CD8-positive, alpha-beta memory T cell (primary cell): ENCODE results near the gene MX2. TPM values are rescaled to one million over a fixed set of nuclear protein-coding genes. Genes with fewer than 3 reads are reported as not detected.

ENCODE experiments used
- CTCF ChIA-PET: fragments of 350-600 bp; sonication (Branson Sonifier 250); formaldehyde crosslinking; loops from one replicate; lab custom pipeline; 2021; ENCODE audit warnings: antibody characterized with exemption; lab: Charles Lee
- POLR2A ChIA-PET: fragments of 350-600 bp; sonication (Branson Sonifier 250); formaldehyde crosslinking; loops from one replicate; lab custom pipeline; 2021; ENCODE audit warnings: antibody characterized with exemption; lab: Charles Lee
- DNase-seq, 5 donors: peaks; one replicate each; pipeline versions ENCODE4 v3.0.0 to v3.0.0-alpha.2; 2020 to 2022; ENCODE audit warnings: mixed read lengths in 1 of 5
- H3K27ac ChIP-seq: one replicate; pipeline ENCODE4 v1.7.0; 2013; ENCODE audit warnings: low read depth, mild to moderate bottlenecking, low read length, moderate library complexity
- H3K27me3 ChIP-seq: 2 replicates; pipeline ENCODE4 v1.7.0; 2013; ENCODE audit warnings: low read length, mild to moderate bottlenecking; ENCODE audit not compliant: insufficient read depth, poor library complexity, severe bottlenecking
- H3K36me3 ChIP-seq: 2 replicates; pipeline ENCODE4 v1.7.0; 2013; ENCODE audit warnings: mild to moderate bottlenecking, low read length, moderate library complexity; ENCODE audit not compliant: insufficient read depth
- H3K4me1 ChIP-seq: 2 replicates; pipeline ENCODE4 v1.7.0; 2013; ENCODE audit warnings: mild to moderate bottlenecking, low read length, moderate library complexity; ENCODE audit not compliant: insufficient read depth
- H3K4me3 ChIP-seq: 2 replicates; pipeline ENCODE4 v1.7.0; 2013; ENCODE audit warnings: mild to moderate bottlenecking, low read length
- H3K9me3 ChIP-seq: 2 replicates; pipeline ENCODE4 v1.7.0; 2013; ENCODE audit warnings: mild to moderate bottlenecking, low read length
- H3K27ac Mint-ChIP-seq, 8 donors: one replicate each; pipeline ENCODE4 v1.8.0; 2020 to 2021; ENCODE audit warnings: mixed read lengths in 8 of 8, mild to moderate bottlenecking in 6 of 8, inconsistent platforms in 3 of 8, moderate library complexity in 3 of 8
- H3K27me3 Mint-ChIP-seq, 2 donors: one replicate each; pipeline ENCODE4 v1.8.0; 2020 to 2021; ENCODE audit warnings: mixed read lengths in 2 of 2, mild to moderate bottlenecking in 1 of 2, moderate library complexity in 1 of 2
- H3K36me3 Mint-ChIP-seq, 3 donors: one replicate each; pipeline ENCODE4 v1.8.0; 2020 to 2021; ENCODE audit warnings: mixed read lengths in 3 of 3, inconsistent platforms in 1 of 3, mild to moderate bottlenecking in 1 of 3
- H3K4me1 Mint-ChIP-seq, 3 donors: one replicate each; pipeline ENCODE4 v1.8.0; 2020 to 2021; ENCODE audit warnings: mixed read lengths in 3 of 3, inconsistent platforms in 1 of 3, mild to moderate bottlenecking in 1 of 3
- H3K4me3 Mint-ChIP-seq, 7 donors: one replicate each; pipeline ENCODE4 v1.8.0; 2020 to 2021; ENCODE audit warnings: mixed read lengths in 7 of 7, mild to moderate bottlenecking in 6 of 7, moderate library complexity in 4 of 7, inconsistent platforms in 2 of 7
- H3K9me3 Mint-ChIP-seq, 5 donors: one replicate each; pipeline ENCODE4 v1.8.0; 2020 to 2022; ENCODE audit warnings: mixed read lengths in 5 of 5, mild to moderate bottlenecking in 3 of 5, moderate library complexity in 2 of 5, inconsistent platforms in 1 of 5
- polyA plus RNA-seq: library from polyadenylated mRNA; unstranded; fragments of 300-500 nt; fragmentation: Illumina TruSeq; gene quantifications from one replicate; pipeline ENCODE4 v1.2.3, GENCODE V29; 2021
- total RNA-seq, 2 experiments: library from RNA; stranded (reverse); gene quantifications; one replicate each; pipeline ENCODE4 v1.2.3, GENCODE V29; 2021

Gene MX2
- total and polyA plus RNA-seq, 3 experiments from 2014 or later: 13.2 to 37.2 (median 17.1) TPM

GRCh38 chr21:41397471-41397891, 35.7 kb downstream of the MX2 start:
- Mint-ChIP-seq H3K4me3 (no peak overlapping the region), H3K27me3 (no peaks in the 10 kb centered on the region), H3K9me3 (no peaks in the 10 kb centered on the region), H3K36me3 (peaks cover 22 to 92% (median 53%) of the 10 kb centered on the region in 3 donors), H3K4me1 (no peaks in the 10 kb centered on the region), H3K27ac (no peak overlapping the region)
- H3K27ac ChIP-seq: no peak overlapping the region
- no peak overlapping the region for H3K4me3 ChIP-seq
- H3K27me3 ChIP-seq: no peaks in the 10 kb centered on the region
- POLR2A ChIA-PET: no interaction called here
- H3K9me3 ChIP-seq: no peaks in the 10 kb centered on the region
- no peaks in the 10 kb centered on the region for H3K4me1 ChIP-seq
- DNase-seq: no peak
- H3K36me3 ChIP-seq: peaks cover 52% of the 10 kb centered on the region
- CTCF ChIA-PET: no interaction called here

- DNase-seq: no peak
- Histone ChIP-seq H3K4me3 (no peak overlapping the region), H3K9me3 (no peaks in the 10 kb centered on the region), H3K27me3 (no peaks in the 10 kb centered on the region), H3K27ac (no peak overlapping the region), H3K4me1 (no peaks in the 10 kb centered on the region), H3K36me3 (peaks cover 56% of the 10 kb centered on the region)
- H3K4me1 Mint-ChIP-seq: no peaks in the 10 kb centered on the region
- H3K27ac Mint-ChIP-seq: peak overlapping the region in 1 of 8 donors; percentile 32
- H3K36me3 Mint-ChIP-seq: peaks cover 21 to 97% (median 58%) of the 10 kb centered on the region in 3 donors
- no peaks in the 10 kb centered on the region for H3K27me3 Mint-ChIP-seq
- H3K9me3 Mint-ChIP-seq: no peaks in the 10 kb centered on the region
- POLR2A ChIA-PET: no interaction called here
- CTCF ChIA-PET: no interaction called here
- no peak overlapping the region for H3K4me3 Mint-ChIP-seq
These were observed 36.4 kb downstream of the MX2 start for GRCh38 chr21:41398251-41398650.

DNA sequence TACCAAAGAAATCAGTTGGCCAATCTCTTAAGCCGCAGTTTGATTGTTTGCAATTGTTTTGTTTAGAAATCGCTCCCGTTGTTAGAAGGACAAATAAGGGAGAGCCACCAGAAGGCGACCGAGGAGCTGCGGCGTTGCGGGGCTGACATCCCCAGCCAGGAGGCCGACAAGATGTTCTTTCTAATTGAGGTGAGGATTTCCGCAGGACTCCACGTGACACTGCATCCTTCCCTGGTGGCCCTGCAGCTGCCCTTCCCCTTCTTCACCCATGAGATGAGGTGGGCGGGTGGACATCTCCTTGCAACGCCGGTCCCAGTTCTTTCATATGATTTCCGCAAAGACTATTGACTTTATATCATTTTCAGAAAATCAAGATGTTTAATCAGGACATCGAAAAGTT, 37.0 kb downstream of the MX2 start:
- no peaks in the 10 kb centered on the region for H3K4me1 ChIP-seq
- H3K4me3 Mint-ChIP-seq: no peak overlapping the region
- POLR2A ChIA-PET: no interaction called here
- peak in 1 of 5 donors; percentile 4 for DNase-seq
- H3K27ac ChIP-seq: no peak overlapping the region
- peak overlapping the region in 1 of 8 donors; percentile 33 for H3K27ac Mint-ChIP-seq
- peaks cover 52% of the 10 kb centered on the region for H3K36me3 ChIP-seq
- no peaks in the 10 kb centered on the region for H3K4me1 Mint-ChIP-seq
- H3K9me3 Mint-ChIP-seq: no peaks in the 10 kb centered on the region
- CTCF ChIA-PET: no interaction called here
- peaks cover 15 to 97% (median 52%) of the 10 kb centered on the region in 3 donors for H3K36me3 Mint-ChIP-seq
- H3K27me3 ChIP-seq: no peaks in the 10 kb centered on the region
- H3K9me3 ChIP-seq: no peaks in the 10 kb centered on the region
- no peaks in the 10 kb centered on the region for H3K27me3 Mint-ChIP-seq
- H3K4me3 ChIP-seq: no peak overlapping the region

DNA sequence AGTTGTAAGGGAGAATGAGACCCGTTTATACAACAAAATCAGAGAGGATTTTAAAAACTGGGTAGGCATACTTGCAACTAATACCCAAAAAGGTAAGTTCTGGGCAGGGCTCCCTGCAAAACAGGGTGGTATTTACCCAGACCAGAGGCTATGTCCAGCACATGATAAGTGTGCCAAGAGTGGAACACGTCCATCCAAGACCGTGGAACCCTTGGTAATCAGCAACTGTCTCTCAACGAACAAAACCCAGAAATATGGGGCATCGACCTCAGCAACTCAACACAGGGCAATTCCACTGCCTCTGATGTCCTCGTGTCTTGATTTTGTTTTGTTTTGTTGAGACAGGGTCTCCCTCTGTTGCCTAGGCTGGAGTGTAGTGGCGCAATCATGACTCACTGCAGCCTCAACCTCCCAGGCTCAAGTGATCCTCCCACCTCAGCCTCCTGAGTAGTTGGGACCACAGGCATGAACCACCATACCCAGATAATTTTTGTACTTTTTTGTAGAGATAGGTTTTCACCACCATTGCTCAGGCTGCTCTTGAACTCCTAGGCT, 37.5 kb downstream of the MX2 start:
- peaks cover 52% of the 10 kb centered on the region for H3K36me3 ChIP-seq

DNA sequence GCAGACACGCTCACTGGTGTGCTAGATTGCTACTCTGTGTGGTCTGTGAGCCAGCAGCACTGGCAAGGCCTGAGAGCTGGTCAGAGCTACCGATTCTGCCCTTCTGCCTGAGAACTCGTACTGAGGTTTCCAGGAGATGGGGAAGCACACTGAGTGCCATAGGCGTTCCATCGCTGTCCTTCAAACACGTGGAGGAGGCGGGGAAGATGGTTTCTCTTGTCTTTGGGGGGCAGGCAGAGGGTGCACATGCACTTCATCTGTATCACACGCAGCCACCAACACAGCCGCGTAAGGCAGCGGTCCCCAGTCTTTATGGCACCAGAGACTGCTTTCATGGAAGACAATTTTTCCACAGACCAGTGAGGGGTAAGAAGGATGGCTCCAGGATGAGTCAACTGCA, 40.4 kb downstream of the MX2 start:
- H3K27ac ChIP-seq: no peak overlapping the region
- ChIA-PET CTCF (no interaction called here), POLR2A (no interaction called here)
- Mint-ChIP-seq H3K9me3 (no peaks in the 10 kb centered on the region), H3K4me3 (no peak overlapping the region), H3K27ac (no peak overlapping the region), H3K4me1 (no peaks in the 10 kb centered on the region), H3K36me3 (peaks cover 22 to 94% (median 52%) of the 10 kb centered on the region in 3 donors), H3K27me3 (no peaks in the 10 kb centered on the region)
- no peak overlapping the region for H3K4me3 ChIP-seq
- no peak for DNase-seq
- no peaks in the 10 kb centered on the region for H3K4me1 ChIP-seq
- no peaks in the 10 kb centered on the region for H3K9me3 ChIP-seq
- peaks cover 48% of the 10 kb centered on the region for H3K36me3 ChIP-seq
- no peaks in the 10 kb centered on the region for H3K27me3 ChIP-seq

More for the DNA sequence above, 37.5 kb downstream of the MX2 start:
- ChIA-PET CTCF (interaction anchor here (1.3 kb wide), 1 partner anchor 12 kb away, joined by 3 read pairs; no protein-coding TSS in a partner anchor), POLR2A (no interaction called here)
- Mint-ChIP-seq H3K27me3 (no peaks in the 10 kb centered on the region), H3K9me3 (no peaks in the 10 kb centered on the region), H3K4me1 (no peaks in the 10 kb centered on the region), H3K27ac (peak overlapping the region in 2 of 8 donors; percentile 33 to 84), H3K36me3 (peaks cover 14 to 97% (median 50%) of the 10 kb centered on the region in 3 donors), H3K4me3 (no peak overlapping the region)
- peak in 1 of 5 donors; percentile 12 for DNase-seq
- Histone ChIP-seq H3K4me1 (no peaks in the 10 kb centered on the region), H3K4me3 (no peak overlapping the region), H3K9me3 (no peaks in the 10 kb centered on the region), H3K27me3 (no peaks in the 10 kb centered on the region), H3K27ac (no peak overlapping the region)

DNA sequence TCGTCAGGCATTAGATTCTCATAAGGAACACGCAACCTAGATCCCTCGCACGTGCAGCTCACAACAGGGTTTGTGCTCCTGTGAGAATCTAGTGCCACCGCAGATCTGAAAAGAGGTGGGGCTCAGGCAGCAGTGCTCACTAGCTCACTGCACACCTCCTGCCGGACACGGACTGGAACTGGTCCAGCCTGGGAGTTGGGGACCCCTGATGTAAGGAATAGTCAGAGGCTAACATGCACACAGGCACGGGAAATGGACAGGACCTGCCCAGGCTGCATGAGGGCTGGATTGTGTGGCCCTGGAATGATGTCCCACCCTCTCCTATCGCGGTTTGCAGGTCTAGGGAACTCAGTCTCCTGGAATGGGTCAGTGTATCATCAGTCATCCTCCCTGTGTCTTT, 41.0 kb downstream of the MX2 start:
- H3K27me3 Mint-ChIP-seq: no peaks in the 10 kb centered on the region
- H3K4me3 Mint-ChIP-seq: no peak overlapping the region
- Histone ChIP-seq H3K4me3 (no peak overlapping the region), H3K9me3 (no peaks in the 10 kb centered on the region), H3K4me1 (no peaks in the 10 kb centered on the region), H3K27ac (no peak overlapping the region), H3K36me3 (peaks cover 47% of the 10 kb centered on the region), H3K27me3 (no peaks in the 10 kb centered on the region)
- no peak overlapping the region for H3K27ac Mint-ChIP-seq
- POLR2A ChIA-PET: no interaction called here
- DNase-seq: no peak
- H3K9me3 Mint-ChIP-seq: no peaks in the 10 kb centered on the region
- CTCF ChIA-PET: no interaction called here
- H3K36me3 Mint-ChIP-seq: peaks cover 22 to 94% (median 51%) of the 10 kb centered on the region in 3 donors
- H3K4me1 Mint-ChIP-seq: no peaks in the 10 kb centered on the region

GRCh38 chr21:41403331-41403730, 41.5 kb downstream of the MX2 start:
- POLR2A ChIA-PET: no interaction called here
- H3K36me3 Mint-ChIP-seq: peaks cover 21 to 94% (median 54%) of the 10 kb centered on the region in 3 donors

DNA sequence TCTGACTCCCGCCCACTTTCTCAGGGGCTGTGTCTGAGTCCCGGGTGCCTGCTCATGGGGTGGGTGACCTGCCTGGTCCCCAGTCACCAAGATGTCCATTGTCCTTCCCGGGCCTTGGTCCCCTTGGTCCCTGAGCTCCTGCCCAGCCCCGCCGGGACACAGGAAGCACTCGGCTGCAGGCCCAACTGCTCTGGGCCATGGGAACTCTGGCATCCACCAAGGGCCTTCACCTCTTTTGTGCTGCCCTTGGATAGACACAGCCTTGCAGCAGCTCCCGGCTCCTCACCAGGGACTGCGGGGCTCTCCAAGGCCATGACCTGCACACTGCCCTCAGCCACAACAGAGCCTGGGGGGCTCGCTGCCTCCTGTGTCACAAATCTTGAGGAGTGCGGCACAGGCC, 42.1 kb downstream of the MX2 start:
- ChIA-PET POLR2A (no interaction called here), CTCF (no interaction called here)
- no peak overlapping the region for H3K27ac Mint-ChIP-seq
- no peak for DNase-seq
- no peak overlapping the region for H3K27ac ChIP-seq
- no peaks in the 10 kb centered on the region for H3K27me3 Mint-ChIP-seq
- peaks cover 26 to 94% (median 58%) of the 10 kb centered on the region in 3 donors for H3K36me3 Mint-ChIP-seq
- no peaks in the 10 kb centered on the region for H3K4me1 ChIP-seq
- no peaks in the 10 kb centered on the region for H3K27me3 ChIP-seq
- H3K4me1 Mint-ChIP-seq: no peaks in the 10 kb centered on the region
- H3K9me3 ChIP-seq: no peaks in the 10 kb centered on the region
- no peak overlapping the region for H3K4me3 Mint-ChIP-seq
- H3K4me3 ChIP-seq: no peak overlapping the region
- no peaks in the 10 kb centered on the region for H3K9me3 Mint-ChIP-seq
- H3K36me3 ChIP-seq: peaks cover 45% of the 10 kb centered on the region

More at GRCh38 chr21:41403331-41403730, 41.5 kb downstream of the MX2 start:
- Mint-ChIP-seq H3K4me3 (no peak overlapping the region), H3K27ac (no peak overlapping the region), H3K27me3 (no peaks in the 10 kb centered on the region), H3K9me3 (no peaks in the 10 kb centered on the region), H3K4me1 (no peaks in the 10 kb centered on the region)
- Histone ChIP-seq H3K27me3 (no peaks in the 10 kb centered on the region), H3K27ac (no peak overlapping the region), H3K36me3 (peaks cover 49% of the 10 kb centered on the region), H3K4me3 (no peak overlapping the region), H3K9me3 (no peaks in the 10 kb centered on the region), H3K4me1 (no peaks in the 10 kb centered on the region)
- CTCF ChIA-PET: interaction anchor here (0.6 kb wide), 1 partner anchor 11 kb away, joined by 3 read pairs; no protein-coding TSS in a partner anchor
- DNase-seq: no peak
